Ramos (cell line): ENCODE measurements around the gene OLFM1.

Experiments used
- in situ Hi-C: fragments of 300-500 bp; cut with MboI; formaldehyde crosslinking; loops from one replicate; pipeline ENCODE4 v1.14.3; 2022; ENCODE audit warnings: low sequenced_read_pairs; ENCODE audit not compliant: unreplicated experiment

Gene OLFM1

GRCh38 chr9:135126451-135127187 is 39.2 kb downstream of the OLFM1 start:
- in situ Hi-C loops = no loop called here

GRCh38 chr9:135127718-135128670 is 40.5 kb downstream of the OLFM1 start:
- in situ Hi-C loops = no loop called here

DNA sequence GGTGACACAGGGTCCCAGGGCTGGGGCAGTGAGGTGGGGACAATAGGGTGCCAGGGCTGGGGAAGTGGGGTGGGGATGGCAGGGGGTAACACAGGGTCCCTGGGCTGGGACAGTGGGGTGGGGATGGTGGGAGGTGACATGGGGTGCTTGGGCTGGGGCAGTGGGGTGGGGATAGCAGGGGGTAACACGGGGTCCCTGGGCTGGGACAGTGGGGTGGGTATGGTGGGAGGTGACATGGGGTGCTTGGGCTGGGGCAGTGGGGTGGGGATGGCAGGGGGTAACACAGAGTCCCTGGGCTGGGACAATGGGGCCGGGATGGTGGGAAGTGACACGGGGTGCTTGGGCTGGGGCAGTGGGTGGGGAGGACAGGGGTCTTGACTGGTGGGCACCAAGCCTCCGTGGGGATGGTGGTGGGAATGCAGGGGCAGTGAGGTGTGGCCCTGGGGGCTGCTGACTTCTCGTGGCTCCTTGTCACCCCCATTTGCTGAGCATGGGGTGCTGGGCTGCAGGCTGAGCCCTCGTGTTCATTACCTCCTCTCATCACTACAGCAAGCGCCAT is 41.7 kb downstream of the OLFM1 start:
- in situ Hi-C loops = no loop called here

DNA sequence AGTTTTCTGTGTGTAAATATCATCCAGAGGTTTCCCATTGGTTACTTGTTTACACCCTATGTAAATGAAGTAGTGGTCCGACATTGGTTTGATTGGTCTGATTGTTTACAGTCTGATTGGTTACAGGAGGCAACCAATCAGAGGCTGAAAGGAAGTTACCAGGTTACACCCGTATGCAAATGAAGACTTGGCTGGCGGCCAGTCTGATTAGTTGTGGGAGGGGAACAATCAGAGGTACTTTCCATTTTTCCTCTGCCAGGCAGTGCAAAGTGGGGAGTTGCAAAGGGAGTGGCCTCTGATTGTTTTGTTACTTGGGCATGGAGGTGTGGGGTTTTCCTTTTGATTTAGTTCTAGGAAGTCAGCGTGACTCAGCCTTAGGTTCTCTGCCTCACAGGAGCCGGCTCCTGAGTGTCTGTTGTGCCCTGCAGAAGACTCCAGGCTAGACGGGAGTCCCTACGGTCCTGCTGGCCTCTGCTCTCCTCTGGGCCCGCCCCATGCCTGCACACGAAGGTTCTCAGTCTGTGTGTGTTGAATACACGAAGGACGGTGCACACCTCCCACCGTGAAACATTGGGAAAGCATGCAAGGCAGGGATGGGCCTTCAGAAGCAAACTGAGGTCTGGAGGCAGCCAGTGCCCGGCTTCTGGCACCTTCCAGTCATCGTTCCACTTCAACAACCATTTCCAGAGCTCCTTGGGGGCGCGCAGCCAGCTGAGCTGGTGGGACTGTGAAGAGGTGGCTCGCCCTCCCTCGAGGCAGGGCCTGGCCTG is 42.9 kb downstream of the OLFM1 start:
- in situ Hi-C loops = no loop called here

- in situ Hi-C loops = no loop called here
Measured at GRCh38 chr9:135131488-135131887, 44.0 kb downstream of the OLFM1 start.

GRCh38 chr9:135132008-135132407 is 44.5 kb downstream of the OLFM1 start:
- in situ Hi-C loops = no loop called here

DNA sequence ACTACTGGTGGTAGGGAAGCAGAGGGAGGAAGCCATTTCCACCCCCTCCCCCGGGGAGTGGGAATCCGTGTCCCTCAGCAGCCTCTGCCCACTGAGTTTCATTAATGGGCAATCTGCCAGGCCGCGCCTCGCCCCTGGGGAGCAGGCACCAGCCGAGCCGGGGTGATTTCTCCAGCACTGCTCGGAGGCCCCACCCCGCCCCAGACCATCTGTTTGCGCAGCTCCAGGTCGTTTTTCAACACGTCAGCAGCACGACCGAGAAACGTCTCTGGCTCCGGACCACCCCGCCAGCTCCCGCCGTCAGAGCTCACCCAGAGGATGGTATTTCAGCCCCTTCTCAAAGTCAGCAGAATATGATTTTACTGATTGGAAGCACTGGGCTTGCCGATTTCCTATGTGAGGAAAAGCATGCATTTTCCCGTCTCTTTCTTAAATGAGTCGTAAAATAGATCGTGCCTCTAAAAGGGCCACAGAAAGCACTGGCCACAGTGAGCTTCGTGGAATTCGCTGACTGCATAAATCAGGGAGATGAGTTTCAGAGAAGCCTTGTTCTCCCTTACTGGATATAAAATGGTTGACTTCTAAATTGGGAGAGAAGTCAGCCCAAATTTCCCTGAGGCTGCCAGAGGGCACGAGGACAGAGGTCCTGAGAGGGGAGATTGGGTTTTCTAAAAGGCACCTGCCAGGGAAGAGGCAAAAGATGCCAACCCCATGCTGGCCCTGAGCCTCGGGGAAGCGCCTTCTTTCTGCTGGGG is 47.0 kb downstream of the OLFM1 start:
- in situ Hi-C loops = no loop called here

DNA sequence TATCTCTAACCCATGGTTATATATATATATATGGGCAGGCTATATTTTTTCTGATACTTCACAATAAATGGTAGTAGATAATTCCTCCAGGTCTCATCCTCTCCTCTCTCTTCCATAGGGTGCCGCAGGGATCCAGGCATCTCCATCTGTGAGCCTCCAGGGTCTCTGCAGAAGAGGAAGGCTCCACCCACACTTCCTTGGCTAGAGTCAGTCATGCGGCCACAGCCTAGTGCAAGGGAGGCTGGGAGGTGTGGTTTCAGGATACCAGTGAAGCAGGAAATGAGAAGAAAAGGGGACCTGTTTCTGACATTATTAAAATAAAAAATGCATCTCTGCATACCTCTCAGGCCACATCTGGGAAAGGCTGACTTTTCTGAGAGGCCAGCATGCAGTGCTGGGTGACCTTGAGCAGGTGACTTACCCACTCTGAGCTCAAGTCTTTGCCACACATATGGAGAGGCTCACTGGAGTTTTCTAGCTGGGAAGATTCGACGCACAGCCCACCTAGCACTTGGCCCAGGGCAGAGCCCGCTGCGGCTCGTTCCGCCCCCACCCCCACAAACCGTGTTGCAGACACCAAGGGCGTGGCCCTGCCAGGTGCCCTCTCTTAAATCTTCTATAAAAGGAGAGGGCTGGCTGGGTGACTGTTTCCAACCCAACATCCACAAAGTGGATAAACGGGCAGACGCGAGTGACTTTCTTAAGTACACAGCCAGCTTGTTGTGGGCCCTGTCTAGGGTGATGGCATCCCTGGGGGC is 47.9 kb downstream of the OLFM1 start:
- in situ Hi-C loops = no loop called here

- in situ Hi-C loops = no loop called here
Measured at GRCh38 chr9:135135929-135136315, 48.5 kb downstream of the OLFM1 start.

- in situ Hi-C loops = no loop called here
Measured at GRCh38 chr9:135136481-135136880, 49.0 kb downstream of the OLFM1 start.

- in situ Hi-C loops = no loop called here
Measured at GRCh38 chr9:135136991-135137832, 49.7 kb downstream of the OLFM1 start.

DNA sequence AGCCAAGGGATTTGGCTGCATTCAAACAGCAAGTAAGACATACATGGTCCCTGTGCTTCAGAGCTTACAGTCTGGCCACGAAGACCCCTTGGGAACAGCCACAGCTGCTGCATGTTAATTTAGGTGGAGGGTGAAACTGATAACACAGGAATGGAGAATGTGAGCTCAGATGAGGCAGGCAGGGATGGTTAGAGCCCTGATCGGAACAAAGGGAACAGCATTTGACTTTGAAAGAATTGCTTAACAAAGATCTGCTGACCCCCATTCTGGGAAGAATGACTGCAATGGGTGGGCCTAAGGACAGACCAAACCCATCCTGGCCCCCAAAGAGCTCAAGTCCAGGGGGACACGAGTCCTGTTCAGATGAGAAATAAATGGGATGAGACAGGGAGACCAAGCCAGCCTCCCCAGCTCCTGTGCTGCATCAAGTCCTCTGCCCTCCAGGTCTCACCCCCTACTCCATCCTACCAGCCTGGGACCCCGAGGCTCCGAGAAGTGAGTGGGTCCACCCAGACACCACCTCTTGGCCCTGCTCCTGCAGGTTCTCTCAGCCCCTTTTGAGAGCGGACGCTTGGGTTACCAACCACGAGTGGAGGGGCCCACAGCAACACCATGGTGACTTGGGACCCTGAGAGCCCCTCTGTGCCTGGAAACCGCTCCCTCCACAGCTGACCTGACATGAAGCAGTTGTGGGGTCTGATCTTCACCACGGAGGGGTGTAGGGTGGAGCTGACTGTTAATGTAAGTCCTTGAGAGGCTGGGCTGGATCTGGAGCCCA is 50.8 kb downstream of the OLFM1 start:
- in situ Hi-C loops = no loop called here

DNA sequence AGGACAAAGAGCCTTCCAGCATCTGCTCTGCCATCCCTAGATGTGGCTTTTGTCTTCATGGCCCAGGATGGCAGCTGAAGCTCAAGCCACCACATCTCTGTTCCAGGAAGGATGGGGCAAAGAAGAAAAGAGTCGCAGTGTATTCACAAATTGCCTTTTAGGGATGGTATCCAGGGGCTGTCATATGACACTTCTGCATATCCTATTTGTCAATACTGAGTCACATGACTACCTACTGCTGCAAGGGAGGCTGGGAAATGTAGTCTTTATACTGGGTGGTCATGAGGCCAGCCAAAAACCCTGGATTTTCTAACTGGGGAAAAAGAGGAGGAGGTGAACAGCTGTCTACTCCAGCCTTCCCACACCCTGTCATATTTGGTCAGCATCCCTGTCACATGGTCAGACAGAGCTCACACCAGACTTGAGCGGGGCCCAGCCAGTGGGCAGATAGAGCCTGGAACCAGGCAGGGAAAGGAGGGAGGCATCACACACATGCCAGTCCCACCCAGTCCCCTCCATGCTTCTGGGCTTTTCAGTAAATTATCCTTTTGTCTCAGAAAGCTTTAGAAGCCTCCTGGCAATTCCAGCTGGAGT is 52.0 kb downstream of the OLFM1 start:
- in situ Hi-C loops = no loop called here

DNA sequence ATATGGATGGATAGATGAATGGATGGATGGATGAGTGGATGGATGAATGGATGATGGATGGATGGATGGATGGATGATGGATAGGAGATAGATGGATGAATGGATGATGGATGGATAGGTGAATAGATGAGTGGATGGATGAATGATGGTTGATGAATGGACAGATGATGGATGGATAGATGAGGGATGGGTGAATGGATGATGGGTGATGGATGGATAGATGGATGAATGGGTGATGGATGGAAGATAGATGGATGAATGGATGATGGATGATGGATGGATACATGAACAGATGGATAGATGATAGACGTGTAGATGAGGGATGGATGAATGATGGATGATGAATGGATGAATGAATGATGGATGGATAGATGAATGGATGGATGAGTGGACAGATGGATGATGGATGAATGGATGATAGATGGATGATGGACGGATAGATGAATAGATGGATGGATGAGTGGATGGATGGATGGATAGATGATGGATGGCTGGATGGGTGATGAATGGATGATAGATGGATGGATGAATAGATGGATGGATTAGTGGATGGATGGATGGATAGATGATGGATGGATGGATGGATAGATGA is 53.8 kb downstream of the OLFM1 start:
- in situ Hi-C loops = no loop called here

GRCh38 chr9:135144581-135145170 is 57.2 kb downstream of the OLFM1 start:
- in situ Hi-C loops = no loop called here

GRCh38 chr9:135145312-135145711 is 57.8 kb downstream of the OLFM1 start:
- in situ Hi-C loops = no loop called here
